WI38 (cell line): ENCODE results near the gene ABCA13.
"Not testable (repeated sequence)": the region's sequence is repeated elsewhere in the genome, so short reads cannot be mapped to it uniquely, and the experiment has no call there.

Source experiments
- H3K4me3 ChIP-seq: 2 replicates; pipeline ENCODE4 v1.5.1; 2011; ENCODE audit warnings: low read depth, mild to moderate bottlenecking, control low read depth, low read length
- TF ChIP-seq, protein P1 (sequence below): IDR thresholded peaks from 2 replicates; pipeline ENCODE4 v1.5.1; 2012; ENCODE audit warnings: low read depth, mild to moderate bottlenecking, control low read depth, low read length

ABCA13 gene

DNA sequence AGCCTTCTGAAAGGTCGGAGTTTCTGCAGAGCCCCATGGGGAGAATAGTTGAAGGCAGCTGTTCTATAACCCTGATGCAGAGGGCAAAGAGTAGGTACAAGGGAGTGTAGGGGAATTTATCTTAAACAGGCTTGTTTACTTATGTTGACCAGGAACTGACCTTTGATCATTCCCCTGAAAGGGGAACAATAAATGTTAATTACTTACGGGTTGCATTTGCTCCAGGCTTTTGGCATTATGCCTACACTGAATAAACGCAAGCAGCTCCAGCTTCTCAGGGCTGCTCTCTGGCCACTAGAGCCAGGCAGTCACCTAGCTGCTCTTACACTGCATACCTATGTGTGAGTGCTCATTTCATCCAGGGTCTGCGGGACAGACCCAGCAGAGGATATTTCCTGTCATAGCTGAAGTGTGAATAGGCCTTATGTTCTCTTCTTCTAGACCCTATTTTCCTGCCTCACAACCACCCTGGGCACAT lies 26.9 kb upstream of the ABCA13 start:
- no peak overlapping the region for H3K4me3 ChIP-seq
- TF ChIP-seq, protein P1, sequence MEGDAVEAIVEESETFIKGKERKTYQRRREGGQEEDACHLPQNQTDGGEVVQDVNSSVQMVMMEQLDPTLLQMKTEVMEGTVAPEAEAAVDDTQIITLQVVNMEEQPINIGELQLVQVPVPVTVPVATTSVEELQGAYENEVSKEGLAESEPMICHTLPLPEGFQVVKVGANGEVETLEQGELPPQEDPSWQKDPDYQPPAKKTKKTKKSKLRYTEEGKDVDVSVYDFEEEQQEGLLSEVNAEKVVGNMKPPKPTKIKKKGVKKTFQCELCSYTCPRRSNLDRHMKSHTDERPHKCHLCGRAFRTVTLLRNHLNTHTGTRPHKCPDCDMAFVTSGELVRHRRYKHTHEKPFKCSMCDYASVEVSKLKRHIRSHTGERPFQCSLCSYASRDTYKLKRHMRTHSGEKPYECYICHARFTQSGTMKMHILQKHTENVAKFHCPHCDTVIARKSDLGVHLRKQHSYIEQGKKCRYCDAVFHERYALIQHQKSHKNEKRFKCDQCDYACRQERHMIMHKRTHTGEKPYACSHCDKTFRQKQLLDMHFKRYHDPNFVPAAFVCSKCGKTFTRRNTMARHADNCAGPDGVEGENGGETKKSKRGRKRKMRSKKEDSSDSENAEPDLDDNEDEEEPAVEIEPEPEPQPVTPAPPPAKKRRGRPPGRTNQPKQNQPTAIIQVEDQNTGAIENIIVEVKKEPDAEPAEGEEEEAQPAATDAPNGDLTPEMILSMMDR = no peak

- no peak overlapping the region for H3K4me3 ChIP-seq
- TF ChIP-seq, protein P1 = no peak
Measured at GRCh38 chr7:48147078-48147591, 24.1 kb upstream of the ABCA13 start.

- H3K4me3 ChIP-seq = not testable (repeated sequence)
Measured at GRCh38 chr7:48147690-48148089, 23.6 kb upstream of the ABCA13 start.

GRCh38 chr7:48148311-48148710 lies 22.9 kb upstream of the ABCA13 start:
- TF ChIP-seq, protein P1 = no peak
- H3K4me3 ChIP-seq = no peak overlapping the region

DNA sequence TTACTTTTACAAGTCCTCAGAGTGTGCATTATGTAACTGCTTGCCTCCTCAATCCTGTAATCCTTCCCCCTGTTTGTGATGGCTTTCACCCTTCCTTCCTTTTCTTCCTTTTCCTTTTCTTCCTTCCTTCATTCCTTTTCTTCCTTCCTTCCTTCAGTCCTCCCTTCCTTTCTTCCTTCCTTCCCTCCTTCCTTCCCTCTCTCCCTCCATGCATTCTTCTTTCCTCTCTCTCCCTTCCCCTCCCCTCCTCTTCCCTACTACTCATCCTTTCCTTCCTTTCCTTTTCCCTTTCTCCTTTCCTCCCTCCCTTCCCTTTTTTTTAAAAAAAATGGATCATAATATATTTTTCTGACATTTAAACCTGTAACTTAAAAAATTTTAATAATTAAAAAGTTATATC lies 22.2 kb upstream of the ABCA13 start:
- H3K4me3 ChIP-seq = no peak overlapping the region
- TF ChIP-seq, protein P1 = no peak

DNA sequence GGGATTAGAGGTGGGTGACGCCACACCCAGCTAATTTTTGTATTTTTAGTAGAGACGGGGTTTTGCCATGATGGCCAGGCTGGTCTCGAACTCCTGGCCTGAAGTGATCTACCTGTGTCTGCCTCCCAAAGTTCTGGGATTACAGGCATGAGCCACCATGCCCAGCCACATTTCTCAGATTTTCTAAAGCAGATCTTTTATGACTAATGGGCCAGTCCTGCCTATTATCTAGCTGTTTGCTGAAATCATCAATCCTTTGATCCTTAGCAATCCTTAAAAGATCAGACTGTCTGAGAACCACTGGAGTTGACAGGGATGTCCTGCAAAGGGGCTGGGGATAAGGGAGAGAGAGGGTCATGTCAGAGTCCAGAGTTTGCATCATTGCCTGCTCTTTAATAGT lies 21.2 kb upstream of the ABCA13 start:
- TF ChIP-seq, protein P1 = no peak
- H3K4me3 ChIP-seq = no peak overlapping the region

DNA sequence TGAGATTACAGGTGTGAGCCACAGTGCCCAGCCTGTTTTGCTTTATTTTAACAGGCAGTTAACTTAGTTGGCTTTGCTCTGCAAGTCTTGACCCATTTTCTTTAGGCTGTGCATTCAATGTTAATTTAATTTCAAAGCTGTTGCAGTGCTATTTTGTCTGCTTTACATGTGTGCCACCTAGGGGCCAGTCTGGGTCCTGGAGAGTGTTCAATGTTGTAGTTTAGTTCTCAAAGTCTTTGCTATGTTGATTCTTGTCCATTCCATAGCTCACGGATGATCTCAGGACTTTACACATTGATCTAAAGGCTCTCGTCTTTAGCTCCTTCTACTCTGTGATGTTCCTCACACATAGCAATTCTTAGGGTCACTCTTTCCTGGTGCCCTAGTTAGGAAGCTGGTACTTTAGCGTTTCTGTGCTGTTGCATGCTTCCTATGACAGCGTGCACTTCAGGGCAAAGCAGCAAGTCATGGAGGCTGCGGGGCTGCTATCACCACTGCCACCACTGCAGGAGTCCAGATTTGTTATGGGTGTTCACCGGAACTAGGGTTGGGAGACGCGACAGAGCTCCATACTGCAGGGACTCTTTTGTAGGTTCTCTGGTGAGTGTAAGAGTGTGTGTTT lies 16.4 kb upstream of the ABCA13 start:
- H3K4me3 ChIP-seq = no peak overlapping the region
- TF ChIP-seq, protein P1 = peak; percentile 76

GRCh38 chr7:48158404-48158803 lies 12.9 kb upstream of the ABCA13 start:
- TF ChIP-seq, protein P1 = no peak
- no peak overlapping the region for H3K4me3 ChIP-seq
